Epidermal melanocyte (primary cell): ENCODE measurements around the gene CYP11A1.
"Not testable (repeated sequence)": the region's sequence is repeated elsewhere in the genome, so short reads cannot be mapped to it uniquely, and the experiment has no call there.

Experiments used
- DNase-seq: peaks from one replicate; pipeline ENCODE4 v3.0.0; 2011; ENCODE audit warnings: low spot score; ENCODE audit not compliant: insufficient read length

Gene CYP11A1

GRCh38 chr15:74374648-74375302 is 7.3 kb upstream of the CYP11A1 start:
- DNase-seq = no peak

DNA sequence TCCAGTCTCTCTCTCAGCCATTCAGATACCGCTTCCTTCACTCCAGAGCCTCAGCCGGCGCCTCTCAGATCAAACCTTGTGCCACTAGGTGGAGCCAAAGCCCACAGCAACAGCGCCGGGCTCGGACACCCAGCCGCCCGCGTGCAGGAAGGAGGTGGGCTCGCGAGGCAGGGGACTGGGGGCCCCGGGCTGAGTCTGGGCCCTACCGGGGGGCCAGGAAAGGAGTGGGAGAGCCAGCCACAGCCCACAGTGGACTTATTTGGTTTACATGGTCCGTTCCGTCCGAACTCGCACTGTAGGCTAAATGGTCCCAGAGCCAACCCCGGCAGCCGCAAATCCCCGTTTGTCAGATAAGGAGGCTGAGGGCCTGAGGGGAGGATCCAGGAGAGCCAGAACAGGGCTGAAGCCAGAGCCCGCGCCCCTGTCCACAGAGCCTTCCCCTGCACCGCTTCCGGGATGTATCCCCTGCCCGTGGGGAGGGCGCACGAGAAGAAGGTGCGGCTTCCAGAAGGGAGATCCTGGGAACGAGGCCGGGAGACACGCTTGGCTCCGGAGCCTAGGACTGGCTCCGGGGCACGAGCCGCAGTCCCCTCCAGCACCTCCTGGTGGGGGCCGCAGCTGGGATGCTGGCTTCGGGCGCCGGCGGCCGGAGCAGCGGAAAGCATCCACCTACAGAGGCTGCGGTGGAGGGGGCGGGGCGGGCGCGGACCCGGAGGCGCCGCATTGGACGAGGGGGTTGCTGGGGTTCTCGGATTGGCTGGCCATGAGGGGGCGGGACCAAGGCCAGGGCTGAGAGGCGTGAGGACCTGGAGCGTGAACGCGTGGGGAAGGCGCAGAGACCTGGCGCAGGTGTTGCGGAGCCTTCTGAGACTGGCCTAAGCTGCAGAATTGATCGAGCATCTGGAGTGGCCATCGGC is 6.5 kb upstream of the CYP11A1 start:
- DNase-seq = peak; percentile 98

DNA sequence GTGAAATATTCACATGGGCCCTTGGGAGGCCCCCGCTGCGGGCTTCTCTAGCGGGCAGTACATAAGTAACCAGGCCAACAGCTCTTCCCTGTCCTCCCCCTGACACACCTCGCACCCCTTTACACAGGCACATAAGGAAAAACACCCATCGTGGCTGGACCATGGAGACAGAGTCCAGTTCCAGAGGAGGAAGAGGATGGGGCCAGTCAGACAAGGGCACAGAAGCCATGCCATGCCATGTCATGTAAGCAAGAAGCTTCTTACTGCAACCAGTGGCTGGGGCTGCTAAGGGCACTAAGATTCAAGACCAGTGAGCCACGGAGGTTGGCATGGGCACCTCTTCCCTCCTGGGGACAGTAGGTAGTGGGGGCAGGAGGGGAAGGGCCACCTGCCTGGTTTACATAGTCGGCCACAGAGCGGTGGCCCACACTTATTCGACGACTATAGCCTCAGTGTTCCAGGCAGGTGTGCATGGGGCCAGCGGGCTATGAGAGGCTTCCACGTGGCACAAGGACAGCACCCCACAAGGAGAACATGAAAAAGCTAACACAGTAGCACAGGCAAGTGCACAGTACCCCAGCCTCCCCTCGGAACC is 5.7 kb upstream of the CYP11A1 start:
- DNase-seq = no peak

DNA sequence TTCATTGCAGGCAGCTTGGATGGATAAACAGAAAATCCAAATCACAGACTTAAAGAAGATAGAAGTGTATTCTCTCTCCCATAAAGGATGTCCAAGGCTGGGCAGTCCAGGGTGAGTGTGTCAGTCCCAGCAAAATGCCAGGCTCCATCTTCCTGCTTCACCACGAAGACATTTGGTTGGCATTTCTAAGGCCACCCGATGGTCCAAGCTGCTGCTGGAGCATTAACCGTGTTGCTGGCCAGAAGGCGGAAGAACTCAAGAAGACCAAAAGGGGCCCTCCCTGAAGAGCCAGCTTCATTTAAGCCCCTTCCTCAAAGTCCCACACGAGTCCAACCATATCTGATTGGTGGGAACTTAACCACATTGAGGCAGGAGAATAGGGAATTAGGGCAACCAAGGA is 3.0 kb upstream of the CYP11A1 start:
- DNase-seq = no peak

DNA sequence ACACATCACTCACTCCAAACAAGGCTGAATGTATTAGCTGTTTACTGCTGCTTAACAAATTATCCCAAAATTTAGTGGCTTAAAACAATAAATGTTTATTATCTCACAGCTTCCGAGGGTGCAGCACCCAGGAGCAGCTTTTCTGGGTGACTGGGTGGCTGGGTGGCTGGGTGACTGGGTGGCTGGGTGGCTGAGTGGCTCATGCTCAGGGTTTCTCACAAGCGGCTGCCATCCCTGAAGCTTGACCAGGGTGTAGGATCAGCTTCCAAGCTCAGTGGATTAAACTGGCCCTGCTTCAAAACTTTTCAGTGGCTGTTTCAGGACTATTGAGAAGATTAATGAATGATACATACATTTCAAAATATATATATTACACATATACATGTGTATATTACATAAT is 2.3 kb upstream of the CYP11A1 start:
- DNase-seq = no peak

DNA sequence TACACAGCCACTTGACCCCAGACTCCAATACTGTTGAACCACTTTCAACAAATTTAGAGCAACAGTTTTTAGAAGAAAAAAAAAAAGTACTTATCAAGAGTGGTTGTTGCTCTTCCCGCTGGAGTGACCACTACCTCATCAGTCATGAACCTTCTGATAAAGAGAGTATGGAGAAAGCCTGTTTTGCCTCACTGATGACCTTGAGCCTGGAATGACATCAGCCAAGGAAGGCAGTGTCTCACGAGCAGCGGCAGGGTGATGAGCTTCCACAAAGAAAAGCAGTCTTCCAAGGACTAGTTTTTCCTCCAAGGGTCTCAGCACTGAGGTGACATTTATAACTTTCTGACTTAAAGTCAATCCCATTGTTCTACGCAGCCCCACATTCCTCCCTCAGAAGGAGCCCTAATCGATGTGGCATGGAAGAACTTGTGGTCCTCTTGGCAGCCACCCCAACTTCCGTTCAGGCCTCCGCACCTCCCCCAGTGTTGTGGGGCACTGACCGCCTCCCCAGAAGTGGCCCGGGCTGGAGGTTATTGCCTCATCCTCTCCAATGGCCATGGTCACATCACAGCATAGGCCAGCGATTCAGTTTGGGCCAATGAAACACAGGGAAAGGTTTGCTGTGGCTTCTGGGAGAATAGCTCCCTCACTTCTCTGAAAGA is 1.8 kb upstream of the CYP11A1 start:
- no peak for DNase-seq

DNA sequence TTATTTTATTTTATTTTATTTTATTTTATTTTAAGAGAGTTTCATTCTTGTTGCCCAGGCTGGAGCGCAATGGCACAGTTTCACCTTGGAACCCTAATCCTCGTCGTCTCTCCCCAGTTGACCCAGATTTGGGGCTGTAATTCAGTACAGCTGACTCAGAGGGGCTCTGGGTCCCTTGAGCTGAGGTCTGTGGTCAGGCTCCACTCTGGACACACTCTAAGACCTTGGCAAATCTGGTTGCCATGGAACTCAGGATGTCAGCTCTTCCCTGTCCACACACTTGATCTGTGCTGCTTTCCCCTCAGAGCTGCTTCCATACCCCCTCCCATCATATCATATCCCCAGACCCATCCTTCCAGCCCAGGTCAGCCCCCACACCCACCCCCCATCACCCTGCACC is 675 bp upstream of the CYP11A1 start:
- DNase-seq = no peak

- no peak for DNase-seq
Measured at GRCh38 chr15:74365598-74366445, 1.6 kb downstream of the CYP11A1 start.

DNA sequence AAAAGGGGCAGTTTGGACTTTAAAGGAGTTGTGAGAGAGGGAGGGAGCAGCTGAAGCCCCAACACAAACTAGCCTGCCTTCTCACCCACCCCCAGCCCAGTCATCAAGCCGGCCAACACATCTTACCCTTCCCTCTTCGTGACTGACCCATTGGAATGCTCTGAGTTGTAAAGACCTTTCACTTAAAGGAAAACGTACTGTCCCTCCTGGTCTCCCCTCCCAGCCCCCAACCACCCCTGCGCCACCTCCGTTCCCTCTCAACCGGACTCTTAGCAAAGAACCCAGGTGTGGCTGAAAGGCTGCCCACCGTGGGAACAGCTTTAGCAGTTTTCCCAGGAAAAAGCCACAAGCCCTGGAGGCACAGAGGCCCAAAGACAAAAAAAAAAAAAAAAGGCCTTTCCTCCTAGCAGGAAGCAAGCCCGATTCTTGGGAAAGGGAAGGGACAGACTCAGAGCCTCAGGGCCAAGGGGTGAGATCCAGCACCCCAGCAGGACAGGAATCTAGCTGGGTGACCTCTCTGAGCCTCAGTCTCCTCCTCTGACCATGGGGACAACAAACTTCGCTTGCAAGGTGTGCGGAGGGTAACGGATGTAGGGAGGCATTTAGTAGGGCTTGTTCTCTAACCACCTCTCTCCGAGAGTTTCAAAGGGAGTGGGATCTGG is 2.4 kb downstream of the CYP11A1 start:
- DNase-seq = no peak

DNA sequence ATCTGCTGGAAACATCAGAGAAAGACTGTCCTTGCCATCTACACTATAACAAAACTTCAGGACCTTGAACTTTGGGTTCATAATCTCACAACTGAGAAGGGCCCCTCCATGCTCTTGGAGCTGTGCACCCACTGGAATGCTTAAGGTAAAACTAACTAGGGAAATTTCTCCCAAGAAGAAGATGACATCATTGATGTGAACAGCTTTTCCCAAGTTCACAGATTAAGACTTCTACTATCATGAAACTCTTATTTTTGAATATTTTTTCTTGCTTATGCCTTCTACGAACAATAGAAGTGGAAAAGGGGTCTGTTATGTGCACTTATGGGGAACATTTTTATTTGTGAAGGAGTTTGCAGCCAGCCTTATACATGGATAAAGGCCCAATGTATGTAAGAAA is 5.0 kb downstream of the CYP11A1 start:
- DNase-seq = no peak

DNA sequence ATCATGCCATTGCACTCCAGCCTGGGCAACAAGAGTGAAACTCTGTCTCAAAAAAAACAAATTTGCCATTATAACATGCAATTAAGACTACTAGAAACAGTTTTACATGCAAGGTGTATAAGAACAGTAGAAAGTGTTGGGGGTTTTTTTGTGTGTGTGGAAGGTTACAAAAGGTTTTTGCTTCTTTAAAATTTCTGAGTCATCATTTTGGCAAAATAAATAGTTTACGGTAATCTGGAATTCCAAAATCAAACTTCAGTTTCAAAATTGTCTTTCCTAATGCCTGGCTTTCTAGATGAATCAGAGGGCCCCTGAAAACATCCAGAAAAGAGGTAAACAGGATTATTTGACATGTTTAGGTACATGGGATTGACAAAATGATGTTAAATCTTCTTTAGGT is 6.6 kb downstream of the CYP11A1 start:
- not testable (repeated sequence) for DNase-seq

DNA sequence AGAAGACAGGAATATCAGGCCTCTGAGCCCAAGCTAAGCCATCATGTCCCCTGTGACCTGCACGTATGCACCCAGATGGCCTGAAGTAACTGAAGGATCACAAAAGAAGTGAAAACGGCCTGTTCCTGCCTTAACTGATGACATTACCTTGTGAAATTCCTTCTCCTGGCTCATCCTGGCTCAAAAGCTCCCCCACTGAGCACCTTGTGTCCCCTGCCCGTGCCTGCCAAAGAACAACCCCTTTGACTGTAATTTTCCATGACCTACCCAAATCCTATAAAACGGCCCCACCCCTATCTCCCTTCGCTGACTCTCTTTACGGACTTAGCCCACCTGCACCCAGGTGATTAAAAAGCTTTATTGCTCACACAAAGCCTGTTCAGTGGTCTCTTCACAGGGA is 8.1 kb downstream of the CYP11A1 start:
- not testable (repeated sequence) for DNase-seq

DNA sequence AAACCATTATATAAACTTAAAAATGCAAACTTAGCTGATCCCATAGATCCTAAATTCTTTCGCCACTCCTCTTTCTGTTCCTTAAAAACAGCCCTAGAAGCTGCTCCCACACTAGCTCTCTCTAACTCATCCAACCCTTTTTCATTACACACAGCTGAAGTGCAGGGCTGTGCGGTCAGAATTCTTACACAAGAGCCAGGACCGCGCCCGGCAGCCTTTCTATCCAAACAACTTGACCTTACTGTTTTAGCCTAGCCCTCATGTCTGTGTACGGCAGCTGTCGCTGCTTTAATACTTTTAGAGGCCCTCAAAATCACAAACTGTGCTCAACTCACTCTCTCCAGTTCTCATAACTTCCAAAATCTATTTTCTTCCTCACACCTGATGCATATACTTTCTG is 9.9 kb downstream of the CYP11A1 start:
- not testable (repeated sequence) for DNase-seq

- not testable (repeated sequence) for DNase-seq
Measured at GRCh38 chr15:74356050-74356449, 11.4 kb downstream of the CYP11A1 start.

GRCh38 chr15:74353992-74354391 is 13.5 kb downstream of the CYP11A1 start:
- DNase-seq = not testable (repeated sequence)

- no peak for DNase-seq
Measured at GRCh38 chr15:74352393-74352910, 15.0 kb downstream of the CYP11A1 start.

DNA sequence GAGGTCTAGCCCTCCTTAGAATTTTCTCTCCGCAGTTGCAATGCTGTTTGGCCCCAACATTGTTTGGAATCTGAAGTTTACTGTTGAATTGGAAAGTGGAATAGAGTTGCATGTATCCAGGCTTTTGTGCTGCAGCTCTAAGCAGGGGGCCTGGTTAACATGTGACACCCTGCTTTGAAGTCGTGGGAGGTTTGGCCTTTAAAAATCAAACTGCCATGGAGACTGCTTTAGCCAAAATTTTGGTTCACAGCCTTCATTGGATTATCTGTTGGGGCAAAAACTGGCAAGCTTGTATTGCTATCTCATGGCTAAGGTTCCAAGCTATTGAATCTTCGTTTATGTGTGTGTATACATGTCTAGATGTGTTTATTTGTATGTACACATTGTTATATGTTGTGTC is 15.8 kb downstream of the CYP11A1 start:
- DNase-seq = no peak

GRCh38 chr15:74350295-74351275 is 16.9 kb downstream of the CYP11A1 start:
- DNase-seq = no peak

GRCh38 chr15:74349241-74349778 is 18.1 kb downstream of the CYP11A1 start:
- DNase-seq = no peak
